Activated naive CD8-positive, alpha-beta T cell treated with anti-CD3 and anti-CD28 coated beads, Interleukin-2, amount 50 U/mL, for 24 hours (primary cell): ENCODE measurements around the gene LRMDA.

Experiments
- ATAC-seq: fragments of 150-1000 bp; cut with Tn5 transposase; one replicate; pipeline ENCODE4 v1.10.0; 2021
- DNase-seq: peaks from one replicate; pipeline ENCODE4 v3.0.0; 2021
- H3K27ac Mint-ChIP-seq: one replicate; pipeline ENCODE4 v1.8.0; 2021; ENCODE audit warnings: mild to moderate bottlenecking, mixed read lengths
- H3K27me3 Mint-ChIP-seq: one replicate; pipeline ENCODE4 v1.8.0; 2021; ENCODE audit warnings: mixed read lengths
- H3K36me3 Mint-ChIP-seq: one replicate; pipeline ENCODE4 v1.8.0; 2021; ENCODE audit warnings: low read depth, mixed read lengths
- H3K4me1 Mint-ChIP-seq: one replicate; pipeline ENCODE4 v1.8.0; 2021; ENCODE audit warnings: mixed read lengths
- H3K4me3 Mint-ChIP-seq: one replicate; pipeline ENCODE4 v1.8.0; 2021; ENCODE audit warnings: mild to moderate bottlenecking, moderate library complexity, mixed read lengths
- H3K9me3 Mint-ChIP-seq: one replicate; pipeline ENCODE4 v1.8.0; 2021; ENCODE audit warnings: mixed read lengths

LRMDA gene

GRCh38 chr10:75782463-75783248, 351.2 kb downstream of the LRMDA start:
- no peak overlapping the region for H3K4me3 Mint-ChIP-seq
- no peaks in the 10 kb centered on the region for H3K36me3 Mint-ChIP-seq
- H3K27ac Mint-ChIP-seq: no peak overlapping the region
- H3K9me3 Mint-ChIP-seq: no peaks in the 10 kb centered on the region
- peaks cover 2% of the 10 kb centered on the region for H3K27me3 Mint-ChIP-seq
- DNase-seq (no peak), ATAC-seq (no peak)
- no peaks in the 10 kb centered on the region for H3K4me1 Mint-ChIP-seq

DNA sequence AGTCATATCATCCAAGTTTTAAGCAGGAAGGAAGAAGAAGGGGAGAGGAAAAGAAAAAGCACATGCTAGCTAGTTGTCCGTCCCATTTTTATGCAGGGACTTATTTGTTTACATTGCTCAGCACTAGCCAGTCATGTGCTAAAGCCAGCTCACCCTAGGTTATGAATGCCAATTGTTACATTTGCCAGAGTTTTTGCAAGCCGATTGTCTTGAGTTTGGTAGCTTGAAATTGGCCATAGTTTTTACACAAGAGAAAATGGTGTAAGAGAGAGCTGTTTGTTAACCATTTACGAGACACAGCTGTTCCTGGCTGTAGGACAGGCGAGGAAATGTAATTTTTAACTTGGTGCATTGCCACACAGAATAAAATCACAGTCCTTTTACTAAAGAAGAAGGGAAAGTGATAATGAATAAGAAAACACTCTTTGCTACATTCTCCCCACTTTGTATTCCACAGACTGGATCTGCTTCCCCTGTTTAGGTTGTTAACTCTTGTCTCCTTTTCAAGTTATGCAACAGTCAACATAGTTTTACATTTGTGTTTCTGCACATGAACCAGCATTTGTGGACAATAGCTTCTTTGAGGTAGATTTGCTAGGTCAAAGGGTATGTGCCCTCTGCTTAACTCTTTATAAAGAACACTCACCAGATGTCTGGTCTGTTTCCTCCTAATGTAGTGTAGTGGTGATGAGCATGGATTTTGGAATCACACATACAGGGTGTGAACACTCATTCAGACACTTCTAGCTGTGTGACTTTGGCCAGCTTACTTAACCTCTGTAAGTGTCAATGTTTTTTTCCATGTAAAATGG, 357.2 kb downstream of the LRMDA start:
- DNase-seq: no peak
- Mint-ChIP-seq H3K36me3 (no peaks in the 10 kb centered on the region), H3K9me3 (no peaks in the 10 kb centered on the region), H3K4me1 (no peaks in the 10 kb centered on the region), H3K27ac (no peak overlapping the region), H3K4me3 (no peak overlapping the region), H3K27me3 (no peaks in the 10 kb centered on the region)
- ATAC-seq: no peak

- Mint-ChIP-seq H3K4me3 (no peak overlapping the region), H3K9me3 (no peaks in the 10 kb centered on the region), H3K27ac (no peak overlapping the region), H3K27me3 (no peaks in the 10 kb centered on the region), H3K4me1 (no peaks in the 10 kb centered on the region), H3K36me3 (no peaks in the 10 kb centered on the region)
- DNase-seq (no peak), ATAC-seq (no peak)
Measured at GRCh38 chr10:75793848-75794247, 362.4 kb downstream of the LRMDA start.

GRCh38 chr10:75801121-75801520, 369.7 kb downstream of the LRMDA start:
- Mint-ChIP-seq H3K4me1 (no peaks in the 10 kb centered on the region), H3K27me3 (no peaks in the 10 kb centered on the region)

DNA sequence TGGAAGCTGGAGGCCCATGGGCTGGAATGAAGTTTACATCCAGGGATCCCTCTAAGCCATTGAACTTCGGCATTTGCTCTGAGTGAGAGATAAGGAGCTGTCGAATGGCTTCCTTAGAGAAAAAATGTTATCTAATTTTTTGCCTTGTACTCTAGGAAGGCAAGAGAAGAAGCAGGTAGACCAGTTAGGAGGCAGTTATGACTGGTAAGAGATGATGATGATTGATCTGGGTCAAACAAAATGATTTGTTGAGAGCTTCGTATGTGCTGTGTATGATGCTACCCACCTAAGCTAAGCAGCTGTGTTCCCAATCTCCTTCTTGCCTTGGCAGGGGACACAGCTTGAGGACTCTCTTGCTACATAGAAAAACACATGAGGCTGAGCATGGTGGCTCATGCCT, 370.2 kb downstream of the LRMDA start:
- no peak for DNase-seq
- H3K27ac Mint-ChIP-seq: no peak overlapping the region
- no peak for ATAC-seq
- no peaks in the 10 kb centered on the region for H3K27me3 Mint-ChIP-seq
- H3K4me3 Mint-ChIP-seq: no peak overlapping the region
- H3K9me3 Mint-ChIP-seq: no peaks in the 10 kb centered on the region
- no peaks in the 10 kb centered on the region for H3K4me1 Mint-ChIP-seq
- H3K36me3 Mint-ChIP-seq: no peaks in the 10 kb centered on the region

More at GRCh38 chr10:75801121-75801520, 369.7 kb downstream of the LRMDA start:
- no peak overlapping the region for H3K27ac Mint-ChIP-seq
- no peak for DNase-seq
- no peak overlapping the region for H3K4me3 Mint-ChIP-seq
- ATAC-seq: no peak
- H3K9me3 Mint-ChIP-seq: no peaks in the 10 kb centered on the region
- H3K36me3 Mint-ChIP-seq: no peaks in the 10 kb centered on the region

GRCh38 chr10:75803121-75803520, 371.7 kb downstream of the LRMDA start:
- no peak for ATAC-seq
- Mint-ChIP-seq H3K9me3 (no peaks in the 10 kb centered on the region), H3K27ac (no peak overlapping the region), H3K27me3 (no peaks in the 10 kb centered on the region), H3K4me1 (no peaks in the 10 kb centered on the region), H3K36me3 (no peaks in the 10 kb centered on the region), H3K4me3 (no peak overlapping the region)
- no peak for DNase-seq

DNA sequence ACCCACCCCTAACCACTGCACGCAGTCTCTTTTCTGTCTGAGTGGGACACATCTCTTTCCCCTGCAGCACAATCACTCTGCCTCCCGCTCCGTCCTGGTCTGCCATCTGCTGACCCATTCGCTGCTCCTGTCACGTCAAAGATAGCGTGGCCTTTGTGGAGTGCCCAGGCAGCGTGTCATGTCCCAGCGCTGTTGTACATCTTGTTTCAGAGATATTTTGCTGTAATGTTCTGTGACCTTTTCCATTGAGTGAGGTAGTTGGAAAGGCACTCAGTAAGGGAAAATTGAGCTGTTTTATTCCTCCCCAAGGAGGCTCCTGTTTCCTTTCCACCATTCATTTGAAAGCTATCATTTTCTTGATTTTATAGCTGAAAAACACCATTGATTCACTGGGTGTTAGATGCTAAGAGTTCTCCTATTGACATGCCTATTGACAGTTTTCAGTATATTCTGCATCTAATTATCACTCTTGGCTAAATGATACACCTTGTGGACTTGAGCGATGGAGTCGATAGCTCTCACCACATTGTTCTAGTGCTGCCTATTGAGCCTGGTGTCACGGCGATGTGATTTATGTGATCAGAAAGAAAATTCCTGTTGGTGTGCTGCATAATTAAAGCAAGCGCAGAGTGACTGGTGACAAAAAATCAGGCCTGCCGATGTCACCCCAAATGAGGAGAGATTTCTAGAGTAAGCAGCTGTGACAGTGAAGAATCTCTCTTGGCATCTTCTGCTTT, 372.6 kb downstream of the LRMDA start:
- Mint-ChIP-seq H3K4me3 (no peak overlapping the region), H3K9me3 (no peaks in the 10 kb centered on the region), H3K27ac (no peak overlapping the region), H3K36me3 (no peaks in the 10 kb centered on the region), H3K4me1 (no peaks in the 10 kb centered on the region), H3K27me3 (no peaks in the 10 kb centered on the region)
- ATAC-seq (no peak), DNase-seq (no peak)

- DNase-seq (no peak), ATAC-seq (no peak)
- Mint-ChIP-seq H3K27me3 (no peaks in the 10 kb centered on the region), H3K27ac (no peak overlapping the region), H3K4me3 (no peak overlapping the region), H3K36me3 (no peaks in the 10 kb centered on the region), H3K4me1 (no peaks in the 10 kb centered on the region), H3K9me3 (no peaks in the 10 kb centered on the region)
Measured at GRCh38 chr10:75806186-75806585, 374.8 kb downstream of the LRMDA start.

GRCh38 chr10:75807456-75807855, 376.0 kb downstream of the LRMDA start:
- Mint-ChIP-seq H3K36me3 (no peaks in the 10 kb centered on the region), H3K27ac (no peak overlapping the region), H3K4me1 (no peaks in the 10 kb centered on the region), H3K27me3 (peaks cover 4% of the 10 kb centered on the region), H3K9me3 (no peaks in the 10 kb centered on the region), H3K4me3 (no peak overlapping the region)
- no peak for ATAC-seq
- no peak for DNase-seq

GRCh38 chr10:75809003-75809402, 377.6 kb downstream of the LRMDA start:
- ATAC-seq (no peak), DNase-seq (no peak)
- Mint-ChIP-seq H3K4me1 (no peaks in the 10 kb centered on the region), H3K4me3 (no peak overlapping the region), H3K36me3 (no peaks in the 10 kb centered on the region), H3K27me3 (peaks cover 7% of the 10 kb centered on the region), H3K9me3 (no peaks in the 10 kb centered on the region), H3K27ac (no peak overlapping the region)

GRCh38 chr10:75814014-75814413, 382.6 kb downstream of the LRMDA start:
- no peaks in the 10 kb centered on the region for H3K9me3 Mint-ChIP-seq
- H3K4me3 Mint-ChIP-seq: no peak overlapping the region
- no peak for ATAC-seq
- no peaks in the 10 kb centered on the region for H3K4me1 Mint-ChIP-seq
- no peaks in the 10 kb centered on the region for H3K36me3 Mint-ChIP-seq
- no peak for DNase-seq
- H3K27me3 Mint-ChIP-seq: peaks cover 14% of the 10 kb centered on the region
- no peak overlapping the region for H3K27ac Mint-ChIP-seq

DNA sequence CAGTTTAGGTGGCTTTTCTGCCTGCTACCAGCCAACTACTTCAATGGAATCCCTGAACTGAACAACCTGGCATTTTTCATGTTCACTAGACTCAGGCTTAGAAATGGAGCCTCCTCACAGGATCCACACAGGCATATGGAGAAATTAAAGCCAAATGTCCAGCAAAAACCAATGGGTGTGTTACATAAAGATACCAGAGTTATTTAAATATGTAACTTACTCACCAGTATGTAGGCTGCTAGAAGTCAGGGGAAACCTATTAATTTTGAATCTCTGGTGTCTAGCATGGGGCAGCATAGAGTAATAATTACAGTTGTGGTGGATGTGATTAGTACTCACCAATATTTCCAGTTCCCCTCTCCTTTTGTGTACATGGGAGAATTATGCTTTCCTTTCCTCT, 383.6 kb downstream of the LRMDA start:
- no peak overlapping the region for H3K4me3 Mint-ChIP-seq
- no peaks in the 10 kb centered on the region for H3K36me3 Mint-ChIP-seq
- ATAC-seq (no peak), DNase-seq (no peak)
- H3K9me3 Mint-ChIP-seq: no peaks in the 10 kb centered on the region
- H3K27me3 Mint-ChIP-seq: peaks cover 14% of the 10 kb centered on the region
- H3K27ac Mint-ChIP-seq: no peak overlapping the region
- no peaks in the 10 kb centered on the region for H3K4me1 Mint-ChIP-seq

- no peak for DNase-seq
- Mint-ChIP-seq H3K9me3 (peaks cover 4% of the 10 kb centered on the region), H3K36me3 (no peaks in the 10 kb centered on the region), H3K27ac (no peak overlapping the region), H3K4me3 (no peak overlapping the region), H3K4me1 (no peaks in the 10 kb centered on the region), H3K27me3 (peaks cover 10% of the 10 kb centered on the region)
- ATAC-seq: no peak
Measured at GRCh38 chr10:75817198-75817597, 385.8 kb downstream of the LRMDA start.

DNA sequence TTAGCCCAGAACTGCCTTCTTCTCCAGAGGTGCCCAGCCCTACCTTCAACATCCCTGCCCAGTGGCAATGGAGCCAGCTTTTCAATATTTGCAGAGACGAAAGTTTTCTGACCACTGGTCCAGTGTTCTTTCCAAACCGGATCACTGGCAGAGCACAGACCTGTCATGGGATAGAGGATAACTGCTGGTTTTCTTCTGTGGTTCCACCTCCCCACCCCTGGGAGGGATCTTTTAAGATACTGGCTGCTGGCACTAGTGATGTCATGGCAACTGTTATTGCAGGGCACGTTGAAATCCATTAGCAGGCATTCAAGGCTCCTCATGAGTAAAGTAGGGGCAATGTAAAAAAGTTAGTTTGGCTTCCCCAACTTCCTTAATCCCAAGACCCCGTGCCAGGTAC, 387.1 kb downstream of the LRMDA start:
- Mint-ChIP-seq H3K27me3 (peaks cover 6% of the 10 kb centered on the region), H3K9me3 (peaks cover 4% of the 10 kb centered on the region), H3K27ac (no peak overlapping the region), H3K36me3 (no peaks in the 10 kb centered on the region), H3K4me1 (no peaks in the 10 kb centered on the region), H3K4me3 (no peak overlapping the region)
- ATAC-seq: no peak
- no peak for DNase-seq

- H3K27me3 Mint-ChIP-seq: no peaks in the 10 kb centered on the region
- no peaks in the 10 kb centered on the region for H3K36me3 Mint-ChIP-seq
- H3K9me3 Mint-ChIP-seq: peaks cover 4% of the 10 kb centered on the region
- H3K4me3 Mint-ChIP-seq: no peak overlapping the region
- H3K4me1 Mint-ChIP-seq: no peaks in the 10 kb centered on the region
- no peak overlapping the region for H3K27ac Mint-ChIP-seq
- no peak for DNase-seq
- no peak for ATAC-seq
Measured at GRCh38 chr10:75825235-75825634, 393.8 kb downstream of the LRMDA start.
